ENCODE data around the gene TNNT2.

DNA sequence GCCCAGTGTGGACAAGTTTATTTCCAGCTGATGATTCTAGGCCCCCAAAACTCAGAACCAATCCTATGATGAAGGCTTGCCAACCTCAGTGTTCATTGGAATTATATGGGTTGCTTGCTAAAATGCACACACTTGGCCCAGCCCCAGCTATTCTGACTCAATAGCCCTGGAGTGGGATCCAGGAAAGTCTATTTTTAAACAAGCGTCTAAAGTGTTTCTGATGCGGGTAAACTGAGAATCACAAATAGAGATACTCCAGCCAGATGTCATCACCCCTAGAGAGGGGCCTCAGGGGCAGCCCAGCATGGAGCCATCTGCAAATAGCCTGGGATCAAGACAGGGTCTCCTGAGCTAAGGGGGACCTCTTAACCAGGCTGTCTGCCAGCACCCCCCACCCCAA, 48.2 kb downstream of the TNNT2 start:
- TF ChIP-seq CTCF (IDR thresholded peaks at IDR 0.05) (no peak), POLR2A (IDR thresholded peaks at IDR 0.05) (no peak)
